Endothelial cell of umbilical vein (primary cell): Measurements from ENCODE around the gene KCNH1. TPM values are rescaled to one million over a fixed set of nuclear protein-coding genes. Genes with fewer than 3 reads are reported as not detected.

ENCODE experiments used
- BruUV-seq: library from RNA; stranded (reverse); fragments of 400-500 nt; replicated peaks from 2 replicates; lab custom pipeline; 2021; lab: Mats Ljungman, UMichigan
- CTCF ChIA-PET: fragments of 300-600, 350-600 bp; sonication (Branson Sonifier 250); formaldehyde crosslinking; loops from one replicate; lab custom pipeline; 2021; ENCODE audit warnings: antibody characterized with exemption, inconsistent platforms; lab: Charles Lee
- POLR2A ChIA-PET: fragments of 300-600, 350-600 bp; sonication (Branson Sonifier 250); formaldehyde crosslinking; loops from one replicate; lab custom pipeline; 2021; ENCODE audit warnings: antibody characterized with exemption, inconsistent platforms; lab: Charles Lee
- DNase-seq: peaks from one replicate; pipeline ENCODE4 v3.0.0-alpha.2; 2011; ENCODE audit warnings: low read depth, low spot score
- FAIRE-seq: peaks from 2 replicates; lab custom pipeline; 2011; peaks lifted over from hg19 to GRCh38; lab: Jason Lieb, UNC
- H2AFZ ChIP-seq: 2 replicates; pipeline ENCODE4 v1.6.0; 2012; ENCODE audit warnings: low read depth, low read length, control low read depth, inconsistent platforms
- H3K27ac ChIP-seq: 2 replicates; pipeline ENCODE4 v1.5.1; 2011; ENCODE audit warnings: low read depth, mild to moderate bottlenecking, control low read depth, low read length, moderate library complexity; ENCODE audit not compliant: insufficient read depth
- H3K27me3 ChIP-seq, 2 experiments: 2 replicates each; pipeline versions ENCODE4 v1.6.0 to v1.6.1; 2011; ENCODE audit warnings: low read length in 2 of 2, mixed read lengths in 1 of 2; ENCODE audit not compliant: control insufficient read depth in 2 of 2, insufficient read depth in 2 of 2
- H3K36me3 ChIP-seq, 2 experiments: 2 replicates in 1 of 2; 3 replicates in 1 of 2; pipeline ENCODE4 v1.5.1; 2011; ENCODE audit warnings: low read length in 2 of 2, mild to moderate bottlenecking in 1 of 2, moderate library complexity in 1 of 2; ENCODE audit not compliant: control insufficient read depth in 2 of 2, insufficient read depth in 2 of 2; ENCODE audit errors: extremely low read depth in 1 of 2
- H3K4me1 ChIP-seq: 3 replicates; pipeline ENCODE4 v1.5.1; 2011; ENCODE audit warnings: mild to moderate bottlenecking, low read length; ENCODE audit not compliant: control insufficient read depth, insufficient read depth; ENCODE audit errors: extremely low read depth
- H3K4me2 ChIP-seq: 2 replicates; pipeline ENCODE4 v1.6.1; 2011; ENCODE audit warnings: low read length, control low read depth, mixed read lengths; ENCODE audit not compliant: insufficient read depth
- H3K4me3 ChIP-seq, 3 experiments: fragments of 200-600 bp in 1 of 3; sonication (generic), shearing (Covaris generic) in 1 of 3; replicated peaks in 1 of 3; 2 replicates each; pipeline ENCODE4 v1.5.1; 2011 to 2016; ENCODE audit warnings: control low read depth in 3 of 3, low read length in 3 of 3, mild to moderate bottlenecking in 2 of 3, inconsistent platforms in 1 of 3, low read depth in 1 of 3, moderate library complexity in 1 of 3; ENCODE audit not compliant: insufficient read depth in 1 of 3
- H3K79me2 ChIP-seq: 2 replicates; pipeline ENCODE4 v1.6.0; 2012; ENCODE audit warnings: low read length, inconsistent platforms; ENCODE audit not compliant: control insufficient read depth, insufficient read depth
- H3K9ac ChIP-seq: replicated peaks from 2 replicates; pipeline ENCODE3; 2011; ENCODE audit warnings: low read length, control low read depth; ENCODE audit not compliant: insufficient read depth; ENCODE audit errors: extremely low read depth
- H3K9me1 ChIP-seq: replicated peaks from 3 replicates; pipeline ENCODE4 v1.6.0; 2011; ENCODE audit warnings: mild to moderate bottlenecking, low read length; ENCODE audit not compliant: control insufficient read depth, insufficient read depth; ENCODE audit errors: extremely low read depth
- H3K9me3 ChIP-seq: replicated peaks from 2 replicates; pipeline ENCODE4 v1.5.1; 2012; ENCODE audit warnings: low read length, inconsistent platforms; ENCODE audit not compliant: control insufficient read depth, insufficient read depth
- H4K20me1 ChIP-seq: replicated peaks from 2 replicates; pipeline ENCODE3; 2011; ENCODE audit warnings: mild to moderate bottlenecking, low read length; ENCODE audit not compliant: control insufficient read depth, insufficient read depth; ENCODE audit errors: extremely low read depth
- CTCF ChIP-seq, 2 donors: IDR thresholded peaks; 1 replicate in 1 of 2; 2 replicates in 1 of 2; pipeline ENCODE4 v1.5.1; 2011; ENCODE audit warnings: low read length in 2 of 2, mild to moderate bottlenecking in 2 of 2, moderate library complexity in 2 of 2, control low read depth in 1 of 2, inconsistent platforms in 1 of 2, low read depth in 1 of 2; ENCODE audit not compliant: insufficient read depth in 1 of 2; ENCODE audit errors: extremely low read depth in 1 of 2
- EZH2 ChIP-seq: IDR thresholded peaks from 2 replicates; pipeline ENCODE4 v1.6.1; 2012; ENCODE audit warnings: borderline replicate concordance, low read depth, mild to moderate bottlenecking, moderate library complexity, low read length, inconsistent platforms; ENCODE audit not compliant: severe bottlenecking
- FOS ChIP-seq: IDR thresholded peaks from 2 replicates; pipeline ENCODE4 v1.6.1; 2011; ENCODE audit warnings: mild to moderate bottlenecking, low read length, moderate library complexity, borderline replicate concordance; ENCODE audit not compliant: insufficient read depth
- GATA2 ChIP-seq: IDR thresholded peaks from 2 replicates; pipeline ENCODE4 v1.7.0; 2011; ENCODE audit warnings: low read depth, mild to moderate bottlenecking, moderate library complexity, mixed read lengths, low read length; ENCODE audit not compliant: insufficient read length, insufficient read depth
- JUN ChIP-seq: IDR thresholded peaks from 2 replicates; pipeline ENCODE4 v1.6.1; 2011; ENCODE audit warnings: borderline replicate concordance, low read depth; ENCODE audit not compliant: insufficient read length, insufficient read depth
- MYC ChIP-seq: IDR thresholded peaks from one replicate; pipeline ENCODE4 v1.6.1; 2011; ENCODE audit warnings: mild to moderate bottlenecking, low read depth, low read length
- POLR2A ChIP-seq: IDR thresholded peaks from 2 replicates; pipeline ENCODE4 v1.6.1; 2012; ENCODE audit warnings: low read depth, mild to moderate bottlenecking, control low read depth, low read length
- POLR2AphosphoS5 ChIP-seq: IDR thresholded peaks from 2 replicates; pipeline ENCODE4 v1.6.1; 2012; ENCODE audit warnings: low read depth, mild to moderate bottlenecking, control low read depth, low read length, moderate library complexity; ENCODE audit not compliant: insufficient read depth
- dilution Hi-C: fragments of 300-500 bp; cut with MboI; formaldehyde crosslinking; loops from one replicate; pipeline ENCODE4 v1.15.0; 2019; ENCODE audit warnings: low sequenced_read_pairs; ENCODE audit not compliant: extremely low pct_ligation_motif_present
- intact Hi-C: fragments of 100-400 bp; cut with micrococcal nuclease; formaldehyde crosslinking; loops from one replicate; pipeline ENCODE4 v1.10.0; 2022
- polyA plus RNA-seq, 4 experiments: library from polyadenylated mRNA; depleted of rRNA in 3 of 4; stranded (reverse) in 3 of 4; unstranded in 1 of 4; fragments of >200 nt; gene quantifications; 2 replicates each; pipeline versions ENCODE4 v1.2.1 to v1.2.3, GENCODE V29; 2011 to 2012; ENCODE audit warnings: missing spikeins in 1 of 4
- total RNA-seq: library from RNA; stranded (reverse); gene quantifications from 2 replicates; pipeline ENCODE4 v1.2.3, GENCODE V29; 2021
- TF ChIP-seq, protein P1 (sequence below): IDR thresholded peaks from 2 replicates; pipeline ENCODE4 v1.6.1; 2011; ENCODE audit not compliant: insufficient read depth, insufficient read length

The KCNH1 gene
- total and polyA plus RNA-seq, 2 donors (not counting 3 experiments of a cell fraction or from before 2014, with no cell fraction given): not detected

DNA sequence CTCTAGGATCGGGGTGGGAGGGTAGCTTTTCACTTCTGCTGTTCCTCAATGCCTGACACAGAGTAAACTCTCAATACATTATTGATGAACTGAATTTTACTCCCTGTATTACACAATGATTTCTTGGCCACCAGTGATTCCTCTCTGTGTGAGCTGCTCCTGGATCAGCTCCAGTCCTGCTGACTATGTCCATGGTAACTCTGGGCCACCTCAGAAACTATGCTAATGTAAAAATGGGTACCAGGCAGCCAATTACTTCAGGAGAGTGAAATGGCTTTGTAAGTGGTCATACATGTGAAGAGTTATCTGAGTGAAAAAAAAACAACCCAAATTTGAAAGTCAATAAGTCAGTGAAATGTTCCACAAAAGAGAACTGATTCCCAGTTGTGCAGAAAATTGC, 311.0 kb downstream of the KCNH1 start:
- no peak for TF ChIP-seq GATA2
- intact Hi-C loops (no loop called here), dilution Hi-C loops (no loop called here)
- ChIA-PET CTCF (no interaction called here), POLR2A (no interaction called here)
- no peak overlapping the region for H3K4me3 ChIP-seq
- H3K27me3 ChIP-seq: no peaks in the 10 kb centered on the region
- H3K79me2 ChIP-seq: no peaks in the 10 kb centered on the region
- FAIRE-seq (no peak), DNase-seq (no peak)
- no peaks in the 10 kb centered on the region for H3K36me3 ChIP-seq
- H3K9ac ChIP-seq: no peak overlapping the region
- no peaks in the 10 kb centered on the region for H3K9me3 ChIP-seq
- no peak overlapping the region for H3K4me2 ChIP-seq
- BruUV-seq: no TSS peak
- no peaks in the 10 kb centered on the region for H3K9me1 ChIP-seq
- H3K27ac ChIP-seq: no peak overlapping the region
- H3K4me1 ChIP-seq: no peaks in the 10 kb centered on the region
- H4K20me1 ChIP-seq: no peaks in the 10 kb centered on the region
- H2AFZ ChIP-seq: no peak overlapping the region

GRCh38 chr1:210822241-210822640, 311.7 kb downstream of the KCNH1 start:
- no peaks in the 10 kb centered on the region for H3K9me3 ChIP-seq
- no peaks in the 10 kb centered on the region for H3K36me3 ChIP-seq
- no peak overlapping the region for H3K4me2 ChIP-seq
- H3K9ac ChIP-seq: no peak overlapping the region
- FAIRE-seq (no peak), DNase-seq (no peak)
- H3K4me3 ChIP-seq: no peak overlapping the region
- dilution Hi-C loops (no loop called here), intact Hi-C loops (no loop called here)
- no peak overlapping the region for H3K27ac ChIP-seq
- no TSS peak for BruUV-seq
- ChIA-PET CTCF (no interaction called here), POLR2A (no interaction called here)
- no peaks in the 10 kb centered on the region for H4K20me1 ChIP-seq
- no peak overlapping the region for H2AFZ ChIP-seq
- no peaks in the 10 kb centered on the region for H3K79me2 ChIP-seq
- no peaks in the 10 kb centered on the region for H3K4me1 ChIP-seq
- H3K9me1 ChIP-seq: no peaks in the 10 kb centered on the region
- H3K27me3 ChIP-seq: no peaks in the 10 kb centered on the region
- TF ChIP-seq FOS (no peak), MYC (no peak), CTCF (IDR thresholded peaks at IDR 0.05; ENCODE audit: extremely low read depth in 1 of 2, insufficient read depth in 1 of 2, low read depth in 1 of 2, low read length in 2 of 2) (no peak), EZH2 (no peak), GATA2 (no peak), POLR2AphosphoS5 (no peak), JUN (no peak), POLR2A (no peak)
- TF ChIP-seq, protein P1, sequence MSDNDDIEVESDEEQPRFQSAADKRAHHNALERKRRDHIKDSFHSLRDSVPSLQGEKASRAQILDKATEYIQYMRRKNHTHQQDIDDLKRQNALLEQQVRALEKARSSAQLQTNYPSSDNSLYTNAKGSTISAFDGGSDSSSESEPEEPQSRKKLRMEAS: no peak
